A172 (cell line): ENCODE measurements around the gene SH3PXD2A. TPM values are rescaled to one million over a fixed set of nuclear protein-coding genes. Genes with fewer than 3 reads are reported as not detected.

ENCODE experiments used
- DNase-seq: peaks from one replicate; pipeline ENCODE4 v3.0.0-alpha.2; 2015; ENCODE audit warnings: low spot score
- total RNA-seq: library from RNA; depleted of rRNA; stranded (reverse); fragments of >200 nt; shearing (Covaris generic); gene quantifications from 2 replicates; pipeline ENCODE4 v1.2.3, GENCODE V29; 2014

Gene SH3PXD2A
- total RNA-seq, 1 experiment from 2014 or later: 1.7 TPM

- DNase-seq: peak; percentile 57
Measured at GRCh38 chr10:103685880-103686669, 169.3 kb downstream of the SH3PXD2A start.

GRCh38 chr10:103683851-103684250, 171.5 kb downstream of the SH3PXD2A start:
- no peak for DNase-seq

- no peak for DNase-seq
Measured at GRCh38 chr10:103682631-103683030, 172.7 kb downstream of the SH3PXD2A start.

- DNase-seq: no peak
Measured at GRCh38 chr10:103681617-103682399, 173.6 kb downstream of the SH3PXD2A start.

- no peak for DNase-seq
Measured at GRCh38 chr10:103680869-103681236, 174.5 kb downstream of the SH3PXD2A start.

GRCh38 chr10:103679096-103679790, 176.1 kb downstream of the SH3PXD2A start:
- DNase-seq: no peak

GRCh38 chr10:103678178-103678526, 177.2 kb downstream of the SH3PXD2A start:
- no peak for DNase-seq

- no peak for DNase-seq
Measured at GRCh38 chr10:103677486-103678177, 177.7 kb downstream of the SH3PXD2A start.

GRCh38 chr10:103676851-103677417, 178.4 kb downstream of the SH3PXD2A start:
- DNase-seq: no peak

GRCh38 chr10:103676058-103676785, 179.2 kb downstream of the SH3PXD2A start:
- DNase-seq: no peak

- DNase-seq: no peak
Measured at GRCh38 chr10:103673606-103674005, 181.8 kb downstream of the SH3PXD2A start.

GRCh38 chr10:103672345-103672744, 183.0 kb downstream of the SH3PXD2A start:
- no peak for DNase-seq

GRCh38 chr10:103671126-103671895, 184.1 kb downstream of the SH3PXD2A start:
- no peak for DNase-seq

GRCh38 chr10:103669944-103670343, 185.4 kb downstream of the SH3PXD2A start:
- no peak for DNase-seq

GRCh38 chr10:103669243-103669929, 186.0 kb downstream of the SH3PXD2A start:
- DNase-seq: no peak

- no peak for DNase-seq
Measured at GRCh38 chr10:103668351-103669242, 186.8 kb downstream of the SH3PXD2A start.

GRCh38 chr10:103667356-103667755, 188.0 kb downstream of the SH3PXD2A start:
- no peak for DNase-seq

- DNase-seq: no peak
Measured at GRCh38 chr10:103666762-103667150, 188.6 kb downstream of the SH3PXD2A start.
